Measurements from ENCODE around the gene IRF8.
"Not testable (repeated sequence)": the region's sequence is repeated elsewhere in the genome, so short reads cannot be mapped to it uniquely, and the experiment has no call there.

Gene IRF8

GRCh38 chr16:85899444-85899843, 482 bp downstream of the IRF8 start:
- DNase-seq: no peak

- no peak for DNase-seq
Observed at GRCh38 chr16:85900027-85900792, 1.2 kb downstream of the IRF8 start.

- DNase-seq: no peak
Observed at GRCh38 chr16:85901110-85901509, 2.1 kb downstream of the IRF8 start.

GRCh38 chr16:85901773-85902365, 2.9 kb downstream of the IRF8 start:
- DNase-seq: no peak

GRCh38 chr16:85902366-85903155, 3.6 kb downstream of the IRF8 start:
- DNase-seq: no peak

GRCh38 chr16:85903559-85903958, 4.6 kb downstream of the IRF8 start:
- no peak for DNase-seq

- no peak for DNase-seq
Observed at GRCh38 chr16:85905110-85906095, 6.4 kb downstream of the IRF8 start.

GRCh38 chr16:85906349-85906748, 7.4 kb downstream of the IRF8 start:
- DNase-seq: no peak

GRCh38 chr16:85907231-85907630, 8.3 kb downstream of the IRF8 start:
- DNase-seq: not testable (repeated sequence)

- no peak for DNase-seq
Observed at GRCh38 chr16:85908444-85908843, 9.5 kb downstream of the IRF8 start.

- DNase-seq: no peak
Observed at GRCh38 chr16:85908889-85909589, 10.1 kb downstream of the IRF8 start.

- DNase-seq: no peak
Observed at GRCh38 chr16:85909932-85910853, 11.2 kb downstream of the IRF8 start.

- no peak for DNase-seq
Observed at GRCh38 chr16:85910854-85911247, 11.9 kb downstream of the IRF8 start.

GRCh38 chr16:85911251-85911930, 12.4 kb downstream of the IRF8 start:
- DNase-seq: no peak

- DNase-seq: no peak
Observed at GRCh38 chr16:85912211-85912974, 13.4 kb downstream of the IRF8 start.

GRCh38 chr16:85913141-85913601, 14.2 kb downstream of the IRF8 start:
- DNase-seq: no peak

- DNase-seq: no peak
Observed at GRCh38 chr16:85913688-85914422, 14.9 kb downstream of the IRF8 start.

GRCh38 chr16:85914423-85914794, 15.4 kb downstream of the IRF8 start:
- DNase-seq: no peak

All from NCI-H1048 (cell line).